Measurements from ENCODE around the gene EPN2.
"Not testable (repeated sequence)": the region's sequence is repeated elsewhere in the genome, so short reads cannot be mapped to it uniquely, and the experiment has no call there.

Gene EPN2

DNA sequence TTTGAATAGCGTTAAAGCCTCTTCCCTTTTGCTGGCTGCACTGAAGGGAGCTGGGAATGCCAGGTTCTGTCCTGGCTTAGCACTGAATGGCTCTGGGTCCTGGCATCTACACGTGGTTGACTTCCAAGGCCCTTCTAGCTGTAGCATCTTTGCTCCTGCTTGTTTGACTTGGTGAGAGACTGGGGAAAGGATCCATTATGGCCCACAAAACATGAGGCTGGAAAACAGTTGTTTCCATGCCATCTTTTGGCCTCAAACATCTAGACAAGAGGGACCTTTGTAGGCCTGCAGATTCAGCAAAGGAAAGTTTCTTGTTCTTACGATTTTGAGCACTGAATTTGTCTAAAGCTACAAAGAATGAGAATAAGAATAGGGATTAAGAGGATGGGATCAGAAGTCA lies 32.5 kb downstream of the EPN2 start:
- DNase-seq: no peak

DNA sequence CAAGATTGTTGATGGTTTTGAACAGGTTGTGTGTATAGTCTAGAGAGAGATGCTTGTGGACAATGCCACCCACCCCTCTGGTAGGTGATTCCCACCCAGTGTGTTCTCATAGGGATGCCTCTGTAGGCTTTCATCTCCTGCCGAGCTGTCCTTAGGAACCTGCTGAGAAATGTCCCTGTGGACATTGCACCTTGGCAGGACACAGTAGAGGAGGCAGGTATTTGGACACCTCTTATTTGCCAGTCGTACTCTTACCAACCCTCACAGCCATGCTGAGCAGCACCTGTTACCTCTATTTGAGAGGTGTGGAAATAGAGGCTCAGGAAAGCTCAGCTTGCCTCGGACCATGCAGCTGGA lies 33.2 kb downstream of the EPN2 start:
- no peak for DNase-seq

DNA sequence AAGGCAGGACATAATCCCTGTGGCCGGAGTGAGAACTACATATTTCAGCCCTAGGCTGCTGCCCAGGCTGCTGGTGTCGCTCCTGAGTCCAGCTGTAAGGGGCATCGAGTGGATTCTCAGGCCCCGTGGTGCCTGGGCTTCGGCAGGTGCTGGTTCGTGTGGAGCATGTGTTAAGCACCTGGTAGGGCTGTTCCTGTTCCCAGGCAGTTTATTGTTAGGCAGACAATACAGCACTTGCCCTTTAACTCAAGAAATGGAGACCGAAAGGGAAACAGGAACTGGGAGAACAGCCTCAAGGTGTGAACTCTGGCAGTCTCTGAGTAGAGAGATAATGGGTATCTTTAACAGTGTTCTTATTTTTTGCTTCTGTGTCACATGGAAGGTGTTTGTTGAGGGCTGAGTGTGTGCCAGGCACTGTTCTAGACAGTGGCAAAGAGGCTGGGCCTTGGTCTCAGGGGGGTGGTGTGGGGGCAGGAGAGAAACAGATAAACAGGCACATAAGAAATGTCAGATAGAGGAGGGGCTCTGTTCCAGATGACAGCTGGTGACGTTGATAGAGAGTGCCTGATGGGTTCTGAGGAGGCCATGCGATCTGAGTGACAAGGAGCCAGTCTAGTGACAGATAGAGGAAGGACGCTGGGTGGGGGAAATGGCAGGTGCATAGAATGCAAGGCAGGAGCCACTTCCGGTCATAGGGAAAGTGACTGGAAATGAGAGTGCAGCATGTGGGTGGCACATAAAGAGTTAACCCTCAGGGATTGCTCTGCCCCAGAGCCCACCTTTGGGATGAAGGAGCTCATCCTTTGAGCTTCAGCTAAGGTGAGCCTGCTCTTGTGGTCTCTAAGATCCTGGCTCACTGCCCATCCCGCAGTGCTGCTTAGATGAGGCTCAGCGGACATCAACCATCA lies 33.8 kb downstream of the EPN2 start:
- DNase-seq: no peak

- no peak for DNase-seq
These were observed 34.7 kb downstream of the EPN2 start for GRCh38 chr17:19271780-19272357.

- no peak for DNase-seq
These were observed 36.6 kb downstream of the EPN2 start for GRCh38 chr17:19273731-19274130.

DNA sequence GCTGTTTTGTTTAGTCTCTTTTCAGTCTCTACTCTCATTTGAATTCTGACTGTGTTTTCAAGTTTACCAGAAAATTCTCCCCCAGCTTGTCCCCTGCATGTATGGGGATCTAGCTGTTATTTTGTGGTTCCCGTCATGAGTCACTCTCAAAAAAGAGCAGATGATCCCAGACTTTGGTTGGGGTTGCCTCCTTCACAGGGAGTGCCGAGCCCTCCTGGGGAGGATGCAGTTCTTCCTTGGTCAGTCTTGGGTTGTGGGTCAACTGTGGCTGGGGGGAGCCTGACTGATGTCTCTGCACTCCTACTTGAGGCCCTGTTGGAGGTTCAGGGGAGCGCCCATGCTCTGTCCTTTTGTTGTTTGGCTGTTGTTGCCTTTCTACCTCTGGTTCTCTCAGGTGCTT lies 37.7 kb downstream of the EPN2 start:
- no peak for DNase-seq

DNA sequence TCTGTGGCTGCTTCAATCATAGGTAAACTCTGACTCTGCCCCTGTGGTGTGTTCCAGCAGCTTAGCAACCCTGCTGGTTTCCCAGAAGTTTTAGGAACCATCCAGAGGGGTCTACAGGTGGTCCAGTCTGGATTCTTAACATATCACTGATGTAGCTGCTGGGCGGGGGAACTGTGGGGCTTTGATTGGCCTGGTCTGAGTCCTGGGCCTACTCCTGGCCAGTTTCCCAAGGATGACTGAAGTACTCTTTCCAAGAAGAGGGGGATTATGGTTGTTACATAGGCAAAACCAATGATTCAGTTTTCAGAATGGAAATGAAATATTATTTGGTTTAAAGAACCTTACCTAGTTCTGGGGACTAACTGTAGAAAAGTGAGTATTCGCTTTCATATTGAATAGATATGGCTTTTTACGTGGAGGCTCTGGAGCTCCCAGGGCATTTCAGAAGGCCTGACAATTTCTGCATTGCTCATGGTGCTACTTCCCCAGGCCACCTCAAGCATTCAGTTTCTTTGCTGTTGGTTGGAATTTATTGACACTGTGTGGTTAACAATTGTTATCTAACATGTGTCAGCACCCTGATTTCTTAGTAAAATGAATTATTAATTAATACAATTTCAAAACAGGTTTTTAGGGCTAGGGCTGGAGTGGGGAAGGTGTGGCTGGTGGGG lies 38.4 kb downstream of the EPN2 start:
- no peak for DNase-seq

DNA sequence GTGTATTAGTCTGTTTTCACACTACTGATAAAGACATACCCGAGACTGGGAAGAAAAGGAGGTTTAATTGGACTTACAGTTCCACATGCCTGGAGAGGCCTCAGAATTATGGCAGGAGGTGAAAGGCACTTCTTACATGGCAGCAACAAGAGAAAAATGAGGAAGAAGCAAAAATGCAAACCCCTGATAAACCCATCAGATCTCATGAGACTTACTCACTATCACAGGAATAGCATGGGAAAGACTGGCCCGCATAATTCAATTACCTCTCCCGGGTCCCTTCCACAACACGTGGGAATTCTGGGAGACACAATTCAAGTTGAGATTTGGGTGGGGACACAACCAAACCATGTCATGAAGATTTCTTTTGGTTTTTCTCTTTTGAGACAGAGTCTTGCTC lies 41.1 kb downstream of the EPN2 start:
- DNase-seq: not testable (repeated sequence)

GRCh38 chr17:19278729-19279128 lies 41.6 kb downstream of the EPN2 start:
- no peak for DNase-seq

DNA sequence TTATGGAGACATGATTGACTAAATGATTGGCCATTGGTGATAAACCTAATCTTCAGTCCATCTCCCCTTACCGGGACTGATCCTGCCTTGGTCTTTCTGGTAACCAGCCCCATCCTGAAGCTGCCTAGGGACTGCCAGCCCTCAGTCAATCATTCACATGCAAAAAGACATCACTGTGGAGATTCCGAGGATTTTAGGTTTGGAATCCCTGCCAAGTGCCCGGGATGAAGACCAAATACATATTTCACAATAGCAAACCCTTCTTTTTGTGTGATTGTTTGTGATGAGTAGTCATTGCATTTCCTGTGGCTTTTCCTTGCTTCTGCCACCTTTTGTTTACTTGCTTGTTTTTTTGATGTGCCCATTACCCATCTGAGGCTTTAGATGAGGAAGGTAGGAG lies 44.0 kb downstream of the EPN2 start:
- no peak for DNase-seq

GRCh38 chr17:19284005-19284959 lies 47.1 kb downstream of the EPN2 start:
- DNase-seq: no peak

- DNase-seq: no peak
These were observed 48.2 kb downstream of the EPN2 start for GRCh38 chr17:19285213-19285900.

DNA sequence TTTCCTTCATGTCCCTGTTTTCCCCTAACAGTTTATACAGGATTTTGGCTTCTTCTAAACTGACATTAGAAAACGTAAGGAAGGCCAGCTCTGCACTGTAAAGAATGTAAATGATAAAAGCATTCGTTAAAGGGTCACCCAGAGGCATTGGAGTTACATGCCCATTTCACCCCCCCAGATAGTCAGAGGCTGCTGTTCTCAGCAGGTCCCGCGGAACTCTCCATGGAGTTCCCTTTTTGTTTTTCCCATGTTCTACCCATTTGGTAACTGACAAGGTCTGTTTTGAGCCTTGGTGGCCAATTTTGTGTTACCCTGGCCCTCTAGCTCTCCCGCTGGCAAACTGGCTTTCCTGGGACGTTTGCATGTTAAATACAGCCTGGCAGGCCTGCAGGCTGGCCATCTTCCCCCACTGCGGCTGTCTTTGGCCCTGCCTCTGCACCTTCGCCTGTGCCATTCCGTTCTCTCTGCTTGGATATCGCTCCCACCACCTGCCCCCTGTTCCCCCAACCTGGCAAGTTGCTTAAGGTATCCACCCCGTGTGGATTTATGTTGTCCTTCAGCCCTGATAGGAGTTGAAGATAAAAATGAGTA lies 49.7 kb downstream of the EPN2 start:
- no peak for DNase-seq

DNA sequence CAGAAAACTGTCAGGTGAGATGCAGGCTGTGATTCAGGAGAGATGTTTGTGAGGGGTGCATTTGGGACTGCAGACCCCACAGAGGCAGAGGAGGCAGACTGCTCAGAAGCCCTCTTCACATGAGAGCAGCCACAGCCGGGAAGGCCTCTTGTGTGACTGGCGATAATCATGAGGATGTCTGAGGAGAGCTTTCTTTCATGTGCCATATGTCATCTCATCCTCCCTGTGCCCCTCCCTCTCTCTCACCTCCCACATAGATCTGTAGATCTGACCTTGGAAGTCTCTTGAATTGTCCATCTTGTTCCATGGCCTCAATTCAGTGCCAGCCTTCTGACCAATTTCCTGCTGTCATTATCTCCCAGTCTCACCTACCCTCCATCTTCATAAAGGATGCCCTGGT lies 50.5 kb downstream of the EPN2 start:
- no peak for DNase-seq

DNA sequence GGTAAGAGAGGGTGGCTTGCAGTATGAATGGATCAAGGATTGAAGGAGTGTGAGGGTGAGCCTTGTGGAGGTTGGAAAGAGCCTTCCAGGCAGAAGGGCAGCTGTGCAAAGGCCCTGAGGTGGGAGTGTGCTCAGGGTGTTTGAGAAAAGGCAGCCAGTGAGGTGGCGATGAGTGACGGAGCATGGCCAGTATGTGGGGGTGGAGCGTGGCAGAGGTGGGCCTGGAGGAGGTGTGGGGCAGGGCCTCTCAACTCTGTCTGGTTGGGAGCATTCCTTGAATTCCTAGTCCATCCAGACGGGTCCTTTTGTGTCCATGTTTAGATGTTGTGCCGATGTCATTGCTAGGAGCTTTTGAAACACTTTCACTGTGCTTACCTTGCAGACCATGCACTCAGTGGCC lies 51.3 kb downstream of the EPN2 start:
- DNase-seq: no peak

GRCh38 chr17:19290066-19290705 lies 53.0 kb downstream of the EPN2 start:
- DNase-seq: no peak

- no peak for DNase-seq
These were observed 54.6 kb downstream of the EPN2 start for GRCh38 chr17:19291646-19292376.

DNA sequence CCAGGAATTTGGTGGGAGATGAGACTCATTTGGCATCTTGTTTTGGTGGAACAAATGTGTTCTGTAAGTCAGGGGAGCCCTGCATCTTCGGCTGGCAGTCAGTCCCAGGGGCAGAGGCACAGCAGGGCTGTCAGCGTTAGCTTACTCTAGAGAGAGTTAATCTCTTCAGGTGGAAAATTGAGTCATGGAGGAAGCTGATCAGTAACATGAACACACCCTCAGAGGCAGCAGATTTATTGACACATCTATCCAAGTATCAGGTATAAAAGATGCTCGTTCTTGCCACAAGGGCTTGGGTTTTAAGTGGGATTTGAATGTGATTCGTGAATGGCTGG lies 55.2 kb downstream of the EPN2 start:
- DNase-seq: no peak

GRCh38 chr17:19294443-19294842 lies 57.3 kb downstream of the EPN2 start:
- no peak for DNase-seq

- DNase-seq: no peak
These were observed 58.4 kb downstream of the EPN2 start for GRCh38 chr17:19295473-19296135.
